GM12878 (cell line): ENCODE measurements around the gene BRICD5.

ENCODE experiments used
- CHD1 ChIP-seq: IDR thresholded peaks from 2 replicates; pipeline ENCODE4 v1.6.1; 2012; ENCODE audit warnings: low read depth, low read length, improper control_type of control experiment
- DPF2 ChIP-seq: fragments of 450-650 bp; IDR thresholded peaks from 2 replicates; pipeline ENCODE4 v1.6.1; 2017; ENCODE audit warnings: mild to moderate bottlenecking
- EP300 ChIP-seq, 2 experiments: fragments of 150-350 bp in 1 of 2; IDR thresholded peaks; 2 replicates each; pipeline ENCODE4 v1.6.1; 2011 to 2012; ENCODE audit warnings: low read depth in 2 of 2, low read length in 2 of 2, borderline replicate concordance in 1 of 2, improper control_type of control experiment in 1 of 2, inconsistent platforms in 1 of 2; ENCODE audit not compliant: control insufficient read depth in 1 of 2
- ETV6 ChIP-seq, 2 experiments: fragments of 450-650 bp in 1 of 2; IDR thresholded peaks in 1 of 2; conservative IDR thresholded peaks in 1 of 2; 2 replicates each; pipeline ENCODE4 v1.6.1; 2014; ENCODE audit warnings: antibody characterized with exemption in 1 of 2, borderline replicate concordance in 1 of 2, low read depth in 1 of 2, mild to moderate bottlenecking in 1 of 2, moderate library complexity in 1 of 2
- EZH2 ChIP-seq: IDR thresholded peaks from 2 replicates; pipeline ENCODE4 v1.6.1; 2012; ENCODE audit warnings: low read depth, mild to moderate bottlenecking, control low read depth, inconsistent platforms, low read length, borderline replicate concordance; ENCODE audit not compliant: control insufficient read depth
- FOXK2 ChIP-seq: fragments of 450-650 bp; IDR thresholded peaks from 2 replicates; pipeline ENCODE4 v1.6.1; 2017; ENCODE audit warnings: mild to moderate bottlenecking, moderate library complexity
- JUNB ChIP-seq: IDR thresholded peaks from 2 replicates; pipeline ENCODE4 v1.6.1; 2016; ENCODE audit warnings: antibody characterized with exemption, mild to moderate bottlenecking
- POLR2AphosphoS5 ChIP-seq: IDR thresholded peaks from 2 replicates; pipeline ENCODE4 v1.6.1; 2011; ENCODE audit warnings: mild to moderate bottlenecking, low read length, inconsistent platforms
- RFX5 ChIP-seq: IDR thresholded peaks from 2 replicates; pipeline ENCODE4 v1.6.1; 2011; ENCODE audit warnings: low read depth, low read length, improper control_type of control experiment
- ZNF207 ChIP-seq: fragments of 450-650 bp; IDR thresholded peaks from 2 replicates; pipeline ENCODE4 v1.6.1; 2014; ENCODE audit warnings: antibody characterized with exemption, mild to moderate bottlenecking, borderline replicate concordance
- TF ChIP-seq, protein P1 (sequence below): IDR thresholded peaks from 2 replicates; pipeline ENCODE4 v1.6.1; 2012; ENCODE audit warnings: low read depth, low read length, improper control_type of control experiment
- TF ChIP-seq, protein P2 (sequence below), 3 experiments: IDR thresholded peaks in 2 of 3; conservative IDR thresholded peaks in 1 of 3; 2 replicates each; pipeline ENCODE4 v1.5.1; 2011; ENCODE audit warnings: low read depth in 3 of 3, low read length in 3 of 3, mild to moderate bottlenecking in 3 of 3, control low read depth in 2 of 3, moderate library complexity in 2 of 3, inconsistent platforms in 1 of 3, mixed read lengths in 1 of 3; ENCODE audit not compliant: control insufficient read depth in 2 of 3, insufficient read depth in 1 of 3; ENCODE audit errors: extremely low read depth in 1 of 3
- TF ChIP-seq, protein P3 (sequence below): IDR thresholded peaks from 2 replicates; pipeline ENCODE4 v1.6.1; 2011; ENCODE audit warnings: low read depth, mild to moderate bottlenecking, low read length, moderate library complexity, borderline replicate concordance; ENCODE audit errors: extremely low read depth
- TF ChIP-seq, protein P4 (sequence below): fragments of 450-650 bp; IDR thresholded peaks from 2 replicates; pipeline ENCODE4 v1.6.1; 2016; ENCODE audit warnings: mild to moderate bottlenecking

DNA sequence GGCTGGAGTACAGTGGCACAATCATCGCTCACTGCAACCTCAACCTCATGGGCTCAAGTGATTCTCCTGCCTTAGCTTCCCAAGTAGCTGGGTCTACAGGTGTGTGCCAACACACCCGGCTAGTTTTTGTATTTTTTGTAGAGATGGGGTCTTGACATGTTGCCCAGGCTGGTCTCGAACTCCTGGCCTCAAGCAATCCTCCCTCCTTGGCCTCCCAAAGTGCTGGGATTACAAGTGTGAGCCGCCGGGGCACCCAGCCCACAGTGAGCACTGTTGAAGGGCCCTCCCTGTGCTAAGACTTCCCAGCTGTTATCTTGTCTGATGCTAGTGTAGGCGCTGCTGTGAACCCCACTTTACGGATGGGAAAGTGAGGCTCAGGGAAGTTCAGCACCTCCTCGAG lies 22.3 kb downstream of the BRICD5 start:
- TF ChIP-seq JUNB (no peak), EZH2 (no peak), CHD1 (no peak), EP300 (IDR thresholded peaks at IDR 0.05; ENCODE audit: borderline replicate concordance in 1 of 2, control insufficient read depth in 1 of 2, low read depth in 2 of 2, low read length in 2 of 2) (no peak), ZNF207 (no peak), FOXK2 (no peak), RFX5 (no peak), ETV6 (conservative IDR thresholded peaks at IDR 0.05 in 1 of 2, IDR thresholded peaks at IDR 0.05 in 1 of 2; ENCODE audit: borderline replicate concordance in 1 of 2, low read depth in 1 of 2) (no peak), POLR2AphosphoS5 (no peak), DPF2 (no peak)
- TF ChIP-seq, protein P1, sequence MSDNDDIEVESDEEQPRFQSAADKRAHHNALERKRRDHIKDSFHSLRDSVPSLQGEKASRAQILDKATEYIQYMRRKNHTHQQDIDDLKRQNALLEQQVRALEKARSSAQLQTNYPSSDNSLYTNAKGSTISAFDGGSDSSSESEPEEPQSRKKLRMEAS: no peak
- TF ChIP-seq, protein P2, sequence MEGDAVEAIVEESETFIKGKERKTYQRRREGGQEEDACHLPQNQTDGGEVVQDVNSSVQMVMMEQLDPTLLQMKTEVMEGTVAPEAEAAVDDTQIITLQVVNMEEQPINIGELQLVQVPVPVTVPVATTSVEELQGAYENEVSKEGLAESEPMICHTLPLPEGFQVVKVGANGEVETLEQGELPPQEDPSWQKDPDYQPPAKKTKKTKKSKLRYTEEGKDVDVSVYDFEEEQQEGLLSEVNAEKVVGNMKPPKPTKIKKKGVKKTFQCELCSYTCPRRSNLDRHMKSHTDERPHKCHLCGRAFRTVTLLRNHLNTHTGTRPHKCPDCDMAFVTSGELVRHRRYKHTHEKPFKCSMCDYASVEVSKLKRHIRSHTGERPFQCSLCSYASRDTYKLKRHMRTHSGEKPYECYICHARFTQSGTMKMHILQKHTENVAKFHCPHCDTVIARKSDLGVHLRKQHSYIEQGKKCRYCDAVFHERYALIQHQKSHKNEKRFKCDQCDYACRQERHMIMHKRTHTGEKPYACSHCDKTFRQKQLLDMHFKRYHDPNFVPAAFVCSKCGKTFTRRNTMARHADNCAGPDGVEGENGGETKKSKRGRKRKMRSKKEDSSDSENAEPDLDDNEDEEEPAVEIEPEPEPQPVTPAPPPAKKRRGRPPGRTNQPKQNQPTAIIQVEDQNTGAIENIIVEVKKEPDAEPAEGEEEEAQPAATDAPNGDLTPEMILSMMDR (IDR thresholded peaks at IDR 0.05 in 2 of 3, conservative IDR thresholded peaks at IDR 0.05 in 1 of 3; ENCODE audit: control insufficient read depth in 2 of 3, extremely low read depth in 1 of 3, insufficient read depth in 1 of 3, low read depth in 3 of 3, low read length in 3 of 3): no peak
- TF ChIP-seq, protein P3, sequence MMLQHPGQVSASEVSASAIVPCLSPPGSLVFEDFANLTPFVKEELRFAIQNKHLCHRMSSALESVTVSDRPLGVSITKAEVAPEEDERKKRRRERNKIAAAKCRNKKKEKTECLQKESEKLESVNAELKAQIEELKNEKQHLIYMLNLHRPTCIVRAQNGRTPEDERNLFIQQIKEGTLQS: no peak
- TF ChIP-seq, protein P4, sequence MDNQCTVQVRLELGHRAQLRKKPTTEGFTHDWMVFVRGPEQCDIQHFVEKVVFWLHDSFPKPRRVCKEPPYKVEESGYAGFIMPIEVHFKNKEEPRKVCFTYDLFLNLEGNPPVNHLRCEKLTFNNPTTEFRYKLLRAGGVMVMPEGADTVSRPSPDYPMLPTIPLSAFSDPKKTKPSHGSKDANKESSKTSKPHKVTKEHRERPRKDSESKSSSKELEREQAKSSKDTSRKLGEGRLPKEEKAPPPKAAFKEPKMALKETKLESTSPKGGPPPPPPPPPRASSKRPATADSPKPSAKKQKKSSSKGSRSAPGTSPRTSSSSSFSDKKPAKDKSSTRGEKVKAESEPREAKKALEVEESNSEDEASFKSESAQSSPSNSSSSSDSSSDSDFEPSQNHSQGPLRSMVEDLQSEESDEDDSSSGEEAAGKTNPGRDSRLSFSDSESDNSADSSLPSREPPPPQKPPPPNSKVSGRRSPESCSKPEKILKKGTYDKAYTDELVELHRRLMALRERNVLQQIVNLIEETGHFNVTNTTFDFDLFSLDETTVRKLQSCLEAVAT: no peak
